Mesenchymal stem cell (in vitro differentiated cells and primary cell): ENCODE measurements around the gene ARHGAP42.

Experiments used
- DNase-seq: peaks from one replicate; pipeline ENCODE4 v3.0.0-alpha.2; 2013
- H2AFZ ChIP-seq: one replicate; pipeline ENCODE4 v1.6.1; 2013; ENCODE audit warnings: low read depth, mild to moderate bottlenecking, control low read depth, inconsistent platforms, low read length, moderate library complexity
- H2AK5ac ChIP-seq: 2 replicates; pipeline ENCODE4 v1.6.1; 2013; ENCODE audit warnings: low read length, moderate library complexity, mild to moderate bottlenecking, inconsistent platforms; ENCODE audit not compliant: severe bottlenecking
- H2BK120ac ChIP-seq: one replicate; pipeline ENCODE4 v1.6.1; 2013; ENCODE audit warnings: low read depth, mild to moderate bottlenecking, inconsistent platforms, low read length, moderate library complexity
- H2BK12ac ChIP-seq, 2 experiments: one replicate each; pipeline ENCODE4 v1.6.1; 2013; ENCODE audit warnings: inconsistent platforms in 2 of 2, low read length in 2 of 2, mild to moderate bottlenecking in 2 of 2, moderate library complexity in 2 of 2, control low read depth in 1 of 2
- H2BK15ac ChIP-seq: one replicate; pipeline ENCODE4 v1.6.1; 2013; ENCODE audit warnings: mild to moderate bottlenecking, low read depth, inconsistent platforms; ENCODE audit not compliant: poor library complexity, severe bottlenecking
- H2BK5ac ChIP-seq: 2 replicates; pipeline ENCODE4 v1.6.1; 2013; ENCODE audit warnings: low read depth, mild to moderate bottlenecking, low read length, control low read depth, inconsistent platforms; ENCODE audit not compliant: poor library complexity, severe bottlenecking
- H3K14ac ChIP-seq, 2 experiments: one replicate each; pipeline ENCODE4 v1.6.1; 2013; ENCODE audit warnings: inconsistent platforms in 2 of 2, low read length in 2 of 2, control low read depth in 1 of 2, mild to moderate bottlenecking in 1 of 2, moderate library complexity in 1 of 2
- H3K18ac ChIP-seq, 2 experiments: one replicate each; pipeline ENCODE4 v1.6.1; 2013; ENCODE audit warnings: inconsistent platforms in 2 of 2, low read length in 2 of 2, control low read depth in 1 of 2, low read depth in 1 of 2, mild to moderate bottlenecking in 1 of 2
- H3K23ac ChIP-seq, 2 experiments: one replicate each; pipeline ENCODE4 v1.6.1; 2013; ENCODE audit warnings: inconsistent platforms in 2 of 2, low read length in 2 of 2, mild to moderate bottlenecking in 2 of 2, moderate library complexity in 2 of 2, control low read depth in 1 of 2
- H3K27ac ChIP-seq: 2 replicates; pipeline ENCODE4 v1.5.1; 2013; ENCODE audit warnings: mild to moderate bottlenecking, moderate library complexity, low read length, control low read depth, inconsistent platforms; ENCODE audit not compliant: poor library complexity, severe bottlenecking
- H3K27me3 ChIP-seq, 2 experiments: 2 replicates each; pipeline versions ENCODE4 v1.6.1 to v1.7.0; 2013; ENCODE audit warnings: low read length in 2 of 2, mild to moderate bottlenecking in 2 of 2, moderate library complexity in 2 of 2, control low read depth in 1 of 2, inconsistent platforms in 1 of 2; ENCODE audit not compliant: control insufficient read depth in 1 of 2, insufficient read depth in 1 of 2
- H3K36me3 ChIP-seq, 2 experiments: 2 replicates each; pipeline versions ENCODE4 v1.6.1 to v1.7.0; 2013; ENCODE audit warnings: low read length in 2 of 2, control low read depth in 1 of 2, inconsistent platforms in 1 of 2, low read depth in 1 of 2, mild to moderate bottlenecking in 1 of 2; ENCODE audit not compliant: insufficient read depth in 2 of 2, control insufficient read depth in 1 of 2
- H3K4ac ChIP-seq, 2 experiments: one replicate each; pipeline ENCODE4 v1.6.1; 2013; ENCODE audit warnings: inconsistent platforms in 2 of 2, low read length in 2 of 2, mild to moderate bottlenecking in 2 of 2, moderate library complexity in 2 of 2, control low read depth in 1 of 2, low read depth in 1 of 2
- H3K4me1 ChIP-seq: 2 replicates; pipeline ENCODE4 v1.6.1; 2013; ENCODE audit warnings: low read depth, low read length, control low read depth; ENCODE audit not compliant: control insufficient read depth, insufficient read depth
- H3K4me2 ChIP-seq: 2 replicates; pipeline ENCODE4 v1.6.1; 2013; ENCODE audit warnings: low read length, mild to moderate bottlenecking, inconsistent platforms; ENCODE audit not compliant: poor library complexity, severe bottlenecking
- H3K4me3 ChIP-seq, 2 experiments: 2 replicates each; pipeline versions ENCODE4 v1.5.1 to v1.7.0; 2013; ENCODE audit warnings: low read length in 2 of 2, mild to moderate bottlenecking in 2 of 2, control low read depth in 1 of 2, low read depth in 1 of 2; ENCODE audit not compliant: insufficient read depth in 1 of 2
- H3K79me1 ChIP-seq: replicated peaks from 2 replicates; pipeline ENCODE4 v1.6.1; 2013; ENCODE audit warnings: mild to moderate bottlenecking, control low read depth, low read length, inconsistent platforms; ENCODE audit not compliant: poor library complexity, severe bottlenecking
- H3K9ac ChIP-seq: 2 replicates; pipeline ENCODE4 v1.7.0; 2013; ENCODE audit warnings: mild to moderate bottlenecking, low read length, moderate library complexity
- H3K9me3 ChIP-seq: 2 replicates; pipeline ENCODE4 v1.7.0; 2013; ENCODE audit warnings: mild to moderate bottlenecking, low read length; ENCODE audit not compliant: control insufficient read depth
- H4K8ac ChIP-seq: one replicate; pipeline ENCODE4 v1.6.1; 2013; ENCODE audit warnings: inconsistent platforms, mild to moderate bottlenecking, low read length, moderate library complexity
- H4K91ac ChIP-seq: one replicate; pipeline ENCODE4 v1.6.1; 2013; ENCODE audit warnings: mild to moderate bottlenecking, low read length, inconsistent platforms
- WGBS: methylation state at CpG from one replicate; pipeline ENCODE4 v1.1.7; 2013; ENCODE audit warnings: mixed read lengths; 5-methylcytosine and 5-hydroxymethylcytosine counted together

Gene ARHGAP42

GRCh38 chr11:100759856-100760255, 72.8 kb downstream of the ARHGAP42 start:
- Histone ChIP-seq H3K18ac (no peak overlapping the region), H3K23ac (no peak overlapping the region)
- 62% methylated on average over 2 of the region's 3 CpGs for WGBS

GRCh38 chr11:100760744-100761143, 73.7 kb downstream of the ARHGAP42 start:
- H2BK12ac ChIP-seq: no peak overlapping the region
- H3K4me2 ChIP-seq: no peak overlapping the region
- no peak overlapping the region for H3K4me3 ChIP-seq
- peaks cover 1% of the 10 kb centered on the region for H3K4me1 ChIP-seq
- no peaks in the 10 kb centered on the region for H3K9me3 ChIP-seq
- no peak overlapping the region for H3K14ac ChIP-seq
- H2AFZ ChIP-seq: no peak overlapping the region
- H3K23ac ChIP-seq: no peak overlapping the region
- H3K4ac ChIP-seq: no peak overlapping the region
- H2BK5ac ChIP-seq: no peak overlapping the region
- no peaks in the 10 kb centered on the region for H3K27me3 ChIP-seq
- H3K27ac ChIP-seq: no peak overlapping the region
- no peak overlapping the region for H4K8ac ChIP-seq
- no peak overlapping the region for H3K18ac ChIP-seq
- H3K79me1 ChIP-seq: peaks cover 18% of the 10 kb centered on the region
- no peak overlapping the region for H2AK5ac ChIP-seq
- DNase-seq: no peak
- H3K36me3 ChIP-seq: no peaks in the 10 kb centered on the region
- no peak overlapping the region for H4K91ac ChIP-seq
- H2BK120ac ChIP-seq: no peak overlapping the region
- H2BK15ac ChIP-seq: no peak overlapping the region
- no peak overlapping the region for H3K9ac ChIP-seq

More at GRCh38 chr11:100759856-100760255, 72.8 kb downstream of the ARHGAP42 start:
- Histone ChIP-seq H3K9ac (no peak overlapping the region), H2BK15ac (no peak overlapping the region), H3K9me3 (no peaks in the 10 kb centered on the region), H3K4me2 (no peak overlapping the region), H3K4ac (no peak overlapping the region), H3K4me1 (peaks cover 1% of the 10 kb centered on the region), H2BK12ac (no peak overlapping the region), H4K8ac (no peak overlapping the region), H2BK5ac (no peak overlapping the region), H2BK120ac (no peak overlapping the region), H4K91ac (no peak overlapping the region), H3K27me3 (no peaks in the 10 kb centered on the region), H3K4me3 (no peak overlapping the region), H3K14ac (no peak overlapping the region), H2AFZ (no peak overlapping the region), H3K36me3 (no peaks in the 10 kb centered on the region), H3K79me1 (peaks cover 16% of the 10 kb centered on the region), H2AK5ac (no peak overlapping the region), H3K27ac (no peak overlapping the region)
- no peak for DNase-seq

- no peak overlapping the region for H3K23ac ChIP-seq
- no peaks in the 10 kb centered on the region for H3K27me3 ChIP-seq
- no peak overlapping the region for H4K91ac ChIP-seq
- H3K14ac ChIP-seq: no peak overlapping the region
- H2AK5ac ChIP-seq: no peak overlapping the region
- H2BK5ac ChIP-seq: no peak overlapping the region
- H4K8ac ChIP-seq: no peak overlapping the region
- WGBS: 94% methylated on average over 6 of the region's 6 CpGs
- H2BK12ac ChIP-seq: no peak overlapping the region
- H3K36me3 ChIP-seq: no peaks in the 10 kb centered on the region
- no peak overlapping the region for H3K27ac ChIP-seq
- no peak overlapping the region for H3K18ac ChIP-seq
- no peaks in the 10 kb centered on the region for H3K9me3 ChIP-seq
- peaks cover 1% of the 10 kb centered on the region for H3K4me1 ChIP-seq
- H3K4ac ChIP-seq: no peak overlapping the region
- no peak overlapping the region for H3K9ac ChIP-seq
- H2AFZ ChIP-seq: no peak overlapping the region
- no peak overlapping the region for H2BK15ac ChIP-seq
- H3K4me3 ChIP-seq: no peak overlapping the region
- no peak overlapping the region for H3K4me2 ChIP-seq
- H2BK120ac ChIP-seq: no peak overlapping the region
- H3K79me1 ChIP-seq: peaks cover 22% of the 10 kb centered on the region
- no peak for DNase-seq
Observed at GRCh38 chr11:100761841-100762240, 74.8 kb downstream of the ARHGAP42 start.

- H4K8ac ChIP-seq: no peak overlapping the region
- H3K4me2 ChIP-seq: no peak overlapping the region
- H2BK5ac ChIP-seq: no peak overlapping the region
- no peak for DNase-seq
- H3K79me1 ChIP-seq: peaks cover 24% of the 10 kb centered on the region
- H2AK5ac ChIP-seq: no peak overlapping the region
- H3K27me3 ChIP-seq: no peaks in the 10 kb centered on the region
- H3K14ac ChIP-seq: no peak overlapping the region
- H2BK12ac ChIP-seq: no peak overlapping the region
- H2AFZ ChIP-seq: no peak overlapping the region
- WGBS: 93% methylated on average over 1 of the region's 2 CpGs
- H3K4ac ChIP-seq: no peak overlapping the region
- no peak overlapping the region for H3K9ac ChIP-seq
- H3K36me3 ChIP-seq: no peaks in the 10 kb centered on the region
- no peak overlapping the region for H2BK120ac ChIP-seq
- no peak overlapping the region for H3K23ac ChIP-seq
- no peak overlapping the region for H4K91ac ChIP-seq
- no peaks in the 10 kb centered on the region for H3K4me1 ChIP-seq
- H3K4me3 ChIP-seq: no peak overlapping the region
- H3K9me3 ChIP-seq: no peaks in the 10 kb centered on the region
- H2BK15ac ChIP-seq: no peak overlapping the region
- H3K18ac ChIP-seq: no peak overlapping the region
- H3K27ac ChIP-seq: no peak overlapping the region
Observed at GRCh38 chr11:100766764-100767163, 79.7 kb downstream of the ARHGAP42 start.
